ENCODE measurements around the gene CHRNA3.

DNA sequence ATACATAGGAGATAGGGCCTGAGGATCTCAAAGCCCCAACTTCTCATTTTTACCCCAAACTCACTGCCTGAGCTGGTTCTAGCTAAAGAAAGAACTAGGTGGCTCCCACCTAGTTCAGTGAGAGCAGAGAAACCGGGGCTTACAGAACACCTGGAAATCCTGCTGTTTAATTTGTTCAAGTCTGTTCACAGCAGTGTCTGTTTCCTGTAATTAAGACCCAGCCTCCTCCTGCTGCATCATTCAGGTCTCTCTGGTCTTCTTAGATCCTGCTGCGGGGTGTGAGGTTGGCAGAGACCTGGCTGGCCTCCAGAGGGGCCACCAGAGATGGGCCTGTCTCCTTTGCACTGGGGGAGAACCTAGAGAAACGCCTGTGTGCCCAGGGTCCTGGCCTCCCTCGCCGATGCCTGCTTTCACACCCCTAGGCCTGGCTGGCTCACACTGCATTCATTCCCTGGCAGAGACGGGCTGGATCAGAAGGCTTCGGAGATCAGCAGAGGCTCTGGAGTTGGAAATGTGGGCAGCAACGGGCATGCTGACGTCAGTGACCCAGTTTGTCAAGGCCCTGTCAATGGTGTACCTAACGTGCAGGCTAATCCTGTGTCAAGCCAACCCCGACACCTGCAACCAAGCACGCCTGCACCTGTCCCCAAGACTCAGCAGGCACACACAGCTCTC is 4.9 kb upstream of the CHRNA3 start:
- TF ChIP-seq EZH2 (IDR thresholded peaks at IDR 0.05) (no peak), POLR2AphosphoS5 (IDR thresholded peaks at IDR 0.05; ENCODE audit: borderline replicate concordance, low read depth, low read length) (no peak), FOXP2 (optimal IDR thresholded peaks at IDR 0.05; ENCODE audit: control extremely low read depth, extremely low read length, insufficient read depth) (no peak)

Measured in SK-N-MC (cell line).